ENCODE data around the gene SCEL.

The SCEL gene

DNA sequence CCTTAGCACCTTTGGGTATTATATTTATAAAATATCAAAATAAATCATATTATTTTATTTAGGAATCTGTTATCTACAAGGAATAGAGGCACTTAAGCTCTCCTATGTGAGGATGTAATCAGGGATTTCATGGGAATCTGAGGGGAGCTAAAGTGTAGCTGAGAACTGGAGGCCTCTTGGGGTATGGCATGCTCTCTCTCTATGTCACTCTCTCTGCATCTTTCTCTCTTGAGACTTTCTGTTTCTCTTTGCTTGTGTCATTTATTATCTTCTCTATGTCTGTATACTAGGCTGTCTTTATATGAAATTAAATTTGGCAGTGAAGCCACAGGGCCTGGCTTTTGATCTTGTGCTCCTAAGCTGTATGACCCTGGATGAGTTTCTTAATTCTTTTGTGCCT lies 37.7 kb upstream of the SCEL start:
- no peak for TF ChIP-seq FOXP2 (optimal IDR thresholded peaks at IDR 0.05; ENCODE audit: borderline replicate concordance, extremely low read depth, extremely low read length, insufficient read depth)
- TF ChIP-seq, protein P1, sequence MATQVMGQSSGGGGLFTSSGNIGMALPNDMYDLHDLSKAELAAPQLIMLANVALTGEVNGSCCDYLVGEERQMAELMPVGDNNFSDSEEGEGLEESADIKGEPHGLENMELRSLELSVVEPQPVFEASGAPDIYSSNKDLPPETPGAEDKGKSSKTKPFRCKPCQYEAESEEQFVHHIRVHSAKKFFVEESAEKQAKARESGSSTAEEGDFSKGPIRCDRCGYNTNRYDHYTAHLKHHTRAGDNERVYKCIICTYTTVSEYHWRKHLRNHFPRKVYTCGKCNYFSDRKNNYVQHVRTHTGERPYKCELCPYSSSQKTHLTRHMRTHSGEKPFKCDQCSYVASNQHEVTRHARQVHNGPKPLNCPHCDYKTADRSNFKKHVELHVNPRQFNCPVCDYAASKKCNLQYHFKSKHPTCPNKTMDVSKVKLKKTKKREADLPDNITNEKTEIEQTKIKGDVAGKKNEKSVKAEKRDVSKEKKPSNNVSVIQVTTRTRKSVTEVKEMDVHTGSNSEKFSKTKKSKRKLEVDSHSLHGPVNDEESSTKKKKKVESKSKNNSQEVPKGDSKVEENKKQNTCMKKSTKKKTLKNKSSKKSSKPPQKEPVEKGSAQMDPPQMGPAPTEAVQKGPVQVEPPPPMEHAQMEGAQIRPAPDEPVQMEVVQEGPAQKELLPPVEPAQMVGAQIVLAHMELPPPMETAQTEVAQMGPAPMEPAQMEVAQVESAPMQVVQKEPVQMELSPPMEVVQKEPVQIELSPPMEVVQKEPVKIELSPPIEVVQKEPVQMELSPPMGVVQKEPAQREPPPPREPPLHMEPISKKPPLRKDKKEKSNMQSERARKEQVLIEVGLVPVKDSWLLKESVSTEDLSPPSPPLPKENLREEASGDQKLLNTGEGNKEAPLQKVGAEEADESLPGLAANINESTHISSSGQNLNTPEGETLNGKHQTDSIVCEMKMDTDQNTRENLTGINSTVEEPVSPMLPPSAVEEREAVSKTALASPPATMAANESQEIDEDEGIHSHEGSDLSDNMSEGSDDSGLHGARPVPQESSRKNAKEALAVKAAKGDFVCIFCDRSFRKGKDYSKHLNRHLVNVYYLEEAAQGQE (IDR thresholded peaks at IDR 0.05; ENCODE audit: insufficient read depth in 1 of 2, low read depth in 2 of 2, low read length in 2 of 2) = no peak
- TF ChIP-seq SIN3A (IDR thresholded peaks at IDR 0.05; ENCODE audit: borderline replicate concordance, insufficient read depth, low read length) = no peak
- TF ChIP-seq TAF1 (IDR thresholded peaks at IDR 0.05; ENCODE audit: borderline replicate concordance, insufficient read depth, low read length) = no peak
- TF ChIP-seq POLR2AphosphoS5 (IDR thresholded peaks at IDR 0.05; ENCODE audit: low read depth, low read length) = no peak

DNA sequence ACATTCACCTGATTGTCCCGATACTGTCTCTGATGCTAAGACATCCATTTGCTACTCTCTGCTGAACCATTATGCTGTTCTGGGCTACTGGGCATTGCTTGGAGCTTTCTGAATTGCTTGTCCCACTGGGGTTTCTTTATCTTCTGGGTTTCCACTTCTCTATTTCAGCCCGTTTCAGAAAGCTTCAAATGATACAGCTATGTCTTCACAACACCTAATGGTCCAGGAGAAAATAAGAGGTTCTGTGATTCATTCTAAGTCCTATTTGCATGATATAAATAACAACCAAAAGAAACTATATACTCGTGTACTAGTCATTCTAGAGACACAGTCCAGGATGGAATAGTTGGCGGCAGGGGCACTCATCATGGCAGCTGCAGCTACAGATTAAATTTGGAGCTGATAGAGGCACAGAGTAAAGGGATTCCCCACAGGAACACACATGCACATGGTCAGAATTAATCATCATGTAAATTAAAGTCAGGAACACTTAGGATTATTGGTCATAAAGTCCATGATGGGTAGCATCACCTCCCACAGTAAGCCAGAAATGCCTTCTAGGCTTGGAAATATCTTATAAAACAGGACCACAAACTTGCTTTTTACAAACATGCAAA lies 33.3 kb upstream of the SCEL start:
- TF ChIP-seq, protein P1 (IDR thresholded peaks at IDR 0.05; ENCODE audit: insufficient read depth in 1 of 2, low read depth in 2 of 2, low read length in 2 of 2) = no peak
- TF ChIP-seq SIN3A (IDR thresholded peaks at IDR 0.05; ENCODE audit: borderline replicate concordance, insufficient read depth, low read length) (no peak), TAF1 (IDR thresholded peaks at IDR 0.05; ENCODE audit: borderline replicate concordance, insufficient read depth, low read length) (no peak), POLR2AphosphoS5 (IDR thresholded peaks at IDR 0.05; ENCODE audit: low read depth, low read length) (no peak), FOXP2 (optimal IDR thresholded peaks at IDR 0.05; ENCODE audit: borderline replicate concordance, extremely low read depth, extremely low read length, insufficient read depth) (no peak)

DNA sequence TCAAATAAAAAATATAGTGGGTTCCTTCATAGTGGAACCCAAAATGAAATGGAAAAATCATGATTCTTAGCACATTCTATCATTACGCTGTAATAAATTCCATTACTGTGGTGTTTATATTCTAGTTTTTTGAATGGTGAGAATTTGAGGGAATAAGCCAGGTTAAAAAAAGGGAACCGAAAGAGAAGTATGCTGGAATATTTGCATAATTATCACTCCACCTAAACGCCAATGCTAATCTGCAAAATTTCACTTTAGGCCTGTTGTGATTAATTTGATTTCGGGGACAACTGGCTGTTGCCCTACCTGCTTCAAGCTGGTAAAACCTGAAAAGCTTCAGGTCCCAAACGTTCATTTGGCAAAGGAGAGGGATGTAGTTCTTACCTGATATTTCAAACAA lies 32.1 kb upstream of the SCEL start:
- TF ChIP-seq, protein P1 (IDR thresholded peaks at IDR 0.05; ENCODE audit: insufficient read depth in 1 of 2, low read depth in 2 of 2, low read length in 2 of 2) = no peak
- TF ChIP-seq FOXP2 (optimal IDR thresholded peaks at IDR 0.05; ENCODE audit: borderline replicate concordance, extremely low read depth, extremely low read length, insufficient read depth) = no peak
- TF ChIP-seq SIN3A (IDR thresholded peaks at IDR 0.05; ENCODE audit: borderline replicate concordance, insufficient read depth, low read length) = no peak
- TF ChIP-seq POLR2AphosphoS5 (IDR thresholded peaks at IDR 0.05; ENCODE audit: low read depth, low read length) = no peak
- TF ChIP-seq TAF1 (IDR thresholded peaks at IDR 0.05; ENCODE audit: borderline replicate concordance, insufficient read depth, low read length) = no peak

DNA sequence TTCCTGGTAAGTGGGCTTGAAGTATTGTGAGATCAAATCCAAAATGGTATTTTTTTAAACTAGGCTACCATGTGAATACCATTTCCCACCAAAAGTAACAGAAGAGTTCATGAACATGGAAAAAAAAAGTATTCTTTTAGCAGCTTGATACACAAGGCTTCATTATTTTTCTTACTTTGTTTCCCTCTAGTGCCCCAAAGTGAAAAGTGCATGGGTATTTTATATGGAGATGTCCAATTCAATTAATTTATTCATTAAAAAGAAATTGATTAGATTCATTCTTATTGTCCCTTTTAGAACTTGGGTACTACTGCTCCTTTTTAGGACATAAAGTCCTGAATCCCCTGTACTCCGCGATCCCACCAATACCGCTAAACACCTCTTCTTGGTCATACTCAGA lies 28.6 kb upstream of the SCEL start:
- TF ChIP-seq SIN3A (IDR thresholded peaks at IDR 0.05; ENCODE audit: borderline replicate concordance, insufficient read depth, low read length) (no peak), TAF1 (IDR thresholded peaks at IDR 0.05; ENCODE audit: borderline replicate concordance, insufficient read depth, low read length) (no peak), POLR2AphosphoS5 (IDR thresholded peaks at IDR 0.05; ENCODE audit: low read depth, low read length) (no peak), FOXP2 (optimal IDR thresholded peaks at IDR 0.05; ENCODE audit: borderline replicate concordance, extremely low read depth, extremely low read length, insufficient read depth) (no peak)
- TF ChIP-seq, protein P1 (IDR thresholded peaks at IDR 0.05; ENCODE audit: insufficient read depth in 1 of 2, low read depth in 2 of 2, low read length in 2 of 2) = no peak

Data from PFSK-1 (cell line).